GM19395 (cell line): ENCODE results near the gene TMEM63B.
A peak's percentile ranks its signal among the peaks of the same experiment; 100 is the strongest.
"Not testable (repeated sequence)": the region's sequence is repeated elsewhere in the genome, so short reads cannot be mapped to it uniquely, and the experiment has no call there.

Source experiments
- ATAC-seq: cut with Tn5 transposase; IDR thresholded peaks from one replicate; pipeline ENCODE4 v1.9.1; 2021; ENCODE audit warnings: mild to moderate bottlenecking, moderate library complexity; ENCODE audit not compliant: unreplicated experiment

TMEM63B gene

GRCh38 chr6:44142835-44143234 is 15.5 kb downstream of the TMEM63B start:
- ATAC-seq = no peak

- ATAC-seq = no peak
These were observed 16.4 kb downstream of the TMEM63B start for GRCh38 chr6:44143731-44144130.

- ATAC-seq = not testable (repeated sequence)
These were observed 17.2 kb downstream of the TMEM63B start for GRCh38 chr6:44144536-44144935.

- no peak for ATAC-seq
These were observed 18.5 kb downstream of the TMEM63B start for GRCh38 chr6:44145839-44146238.

- ATAC-seq = no peak
These were observed 19.3 kb downstream of the TMEM63B start for GRCh38 chr6:44146685-44147084.

- ATAC-seq = no peak
These were observed 19.9 kb downstream of the TMEM63B start for GRCh38 chr6:44147256-44147655.

GRCh38 chr6:44148306-44148705 is 21.0 kb downstream of the TMEM63B start:
- no peak for ATAC-seq

- ATAC-seq = no peak
These were observed 22.1 kb downstream of the TMEM63B start for GRCh38 chr6:44149369-44150012.

GRCh38 chr6:44150317-44150917 is 23.1 kb downstream of the TMEM63B start:
- no peak for ATAC-seq

GRCh38 chr6:44151348-44152108 is 24.2 kb downstream of the TMEM63B start:
- ATAC-seq = peak; percentile 76

GRCh38 chr6:44152109-44152461 is 24.7 kb downstream of the TMEM63B start:
- peak; percentile 22 for ATAC-seq

GRCh38 chr6:44152533-44152932 is 25.2 kb downstream of the TMEM63B start:
- ATAC-seq = no peak

- no peak for ATAC-seq
These were observed 26.7 kb downstream of the TMEM63B start for GRCh38 chr6:44154067-44154466.

- no peak for ATAC-seq
These were observed 29.3 kb downstream of the TMEM63B start for GRCh38 chr6:44156494-44157151.

GRCh38 chr6:44157152-44157521 is 29.8 kb downstream of the TMEM63B start:
- no peak for ATAC-seq

- no peak for ATAC-seq
These were observed 31.4 kb downstream of the TMEM63B start, which contains the start of gene CAPN11 for GRCh38 chr6:44158770-44159228. CAPN11 (plus strand) TSS chr6:44158820; CDS start chr6:44158849, 29 bp downstream.

GRCh38 chr6:44161997-44162338 is 34.6 kb downstream of the TMEM63B start:
- no peak for ATAC-seq

GRCh38 chr6:44162876-44163625 is 35.7 kb downstream of the TMEM63B start:
- ATAC-seq = no peak

- ATAC-seq = no peak
These were observed 38.8 kb downstream of the TMEM63B start for GRCh38 chr6:44166116-44166515.

- ATAC-seq = no peak
These were observed 39.3 kb downstream of the TMEM63B start for GRCh38 chr6:44166591-44167184.
